Gastroesophageal sphincter (tissue), 4 donors: ENCODE results near the gene LYRM4. TPM values are rescaled to one million over a fixed set of nuclear protein-coding genes. Genes with fewer than 3 reads are reported as not detected.

Experiments used
- ATAC-seq: fragments of 150-250 bp; one replicate; pipeline ENCODE4 v1.9.1; 2016; ENCODE audit warnings: mild to moderate bottlenecking, moderate library complexity
- H3K27ac ChIP-seq, 4 donors: fragments of 200-600 bp; sonication (generic) in 3 of 4; 1 replicate in 3 of 4; 2 replicates in 1 of 4; pipeline ENCODE4 v1.5.1; 2016 to 2019
- H3K27me3 ChIP-seq: fragments of 200-600 bp; sonication (generic); one replicate; pipeline ENCODE4 v1.5.1; 2019
- H3K36me3 ChIP-seq, 2 donors: fragments of 200-600 bp; sonication (generic); one replicate each; pipeline ENCODE4 v1.5.1; 2019; ENCODE audit warnings: control low read depth in 1 of 2
- H3K4me1 ChIP-seq, 3 donors: fragments of 200-600 bp; sonication (generic); 1 replicate in 2 of 3; 2 replicates in 1 of 3; pipeline ENCODE4 v1.5.1; 2016 to 2019; ENCODE audit warnings: control low read depth in 2 of 3
- H3K4me3 ChIP-seq, 2 donors: fragments of 200-600 bp; sonication (generic); one replicate each; pipeline ENCODE4 v1.5.1; 2019; ENCODE audit warnings: mild to moderate bottlenecking in 1 of 2, moderate library complexity in 1 of 2
- H3K9me3 ChIP-seq, 3 donors: fragments of 200-600 bp; sonication (generic); one replicate each; pipeline ENCODE4 v1.5.1; 2017 to 2019; ENCODE audit warnings: control low read depth in 2 of 3
- EP300 ChIP-seq: sonication (generic); formaldehyde crosslinking; IDR thresholded peaks from one replicate; pipeline ENCODE4 v1.6.1; 2017; ENCODE audit warnings: antibody characterized with exemption, mild to moderate bottlenecking
- POLR2A ChIP-seq, 2 donors: fragments of 450-650 bp; IDR thresholded peaks; one replicate each; pipeline ENCODE4 v1.6.1; 2017; ENCODE audit warnings: antibody characterized with exemption in 2 of 2, mild to moderate bottlenecking in 2 of 2, moderate library complexity in 1 of 2
- POLR2AphosphoS5 ChIP-seq: sonication (generic); formaldehyde crosslinking; IDR thresholded peaks from one replicate; pipeline ENCODE4 v1.6.1; 2017; ENCODE audit warnings: antibody characterized with exemption
- WGBS, 2 donors: methylation state at CpG; one replicate each; pipeline ENCODE4 v1.1.5; 2018; ENCODE audit warnings: low coverage in 1 of 2; 5-methylcytosine and 5-hydroxymethylcytosine counted together
- total RNA-seq, 4 donors: library from RNA; depleted of rRNA; stranded (reverse); fragments of >200 nt; gene quantifications; one replicate each; pipeline ENCODE4 v1.1.0, GENCODE V29; 2016
- TF ChIP-seq, protein P1 (sequence below), 4 experiments: fragments of 200-600 bp in 2 of 4; fragments of 450-650 bp in 2 of 4; sonication (generic) in 1 of 4; IDR thresholded peaks; one replicate each; pipeline ENCODE4 v1.5.1; 2017 to 2019; ENCODE audit warnings: antibody characterized with exemption in 4 of 4, mild to moderate bottlenecking in 2 of 4, moderate library complexity in 2 of 4

Gene LYRM4
- total RNA-seq, 4 donors from 2014 or later, result 16.4 to 27.9 (median 20.5) TPM

DNA sequence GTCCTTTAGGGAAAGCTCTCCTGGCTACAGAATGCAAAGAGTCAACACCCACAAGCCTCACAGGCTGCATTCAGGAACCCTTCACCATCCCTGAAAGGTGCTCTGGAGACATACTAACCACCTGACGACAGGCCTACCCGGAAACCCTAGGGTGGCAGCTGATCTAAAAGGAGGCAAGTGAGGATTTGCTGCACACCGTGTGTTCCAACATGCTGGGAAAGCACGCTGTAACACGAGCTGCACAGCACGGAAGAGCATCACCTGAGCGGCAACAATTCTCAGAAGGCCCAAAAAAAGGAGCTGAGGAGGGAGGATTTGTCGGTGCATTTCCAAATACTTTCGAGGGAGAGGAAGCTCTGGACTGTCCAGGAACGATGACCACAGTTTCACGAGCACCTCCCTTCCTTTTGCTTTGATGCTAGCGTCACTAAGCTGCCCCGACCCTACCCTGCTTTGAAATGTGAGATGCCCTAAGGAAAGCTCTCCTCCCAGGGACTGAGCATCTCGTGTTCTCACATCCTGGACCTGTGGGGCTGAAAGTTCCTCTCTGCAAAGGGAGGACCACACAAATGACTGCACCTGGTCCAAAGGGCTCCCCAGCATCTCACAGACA is 88.6 kb downstream of the LYRM4 start:
- no peak overlapping the region for H3K4me3 ChIP-seq
- no peak overlapping the region for H3K27ac ChIP-seq
- H3K4me1 ChIP-seq, result no peaks in the 10 kb centered on the region
- ATAC-seq, result no peak
- 65 to 83% methylated on average over 3 to 12 of the region's 14 CpGs for WGBS, 2 donors
- no peak for TF ChIP-seq EP300
- TF ChIP-seq, protein P1, sequence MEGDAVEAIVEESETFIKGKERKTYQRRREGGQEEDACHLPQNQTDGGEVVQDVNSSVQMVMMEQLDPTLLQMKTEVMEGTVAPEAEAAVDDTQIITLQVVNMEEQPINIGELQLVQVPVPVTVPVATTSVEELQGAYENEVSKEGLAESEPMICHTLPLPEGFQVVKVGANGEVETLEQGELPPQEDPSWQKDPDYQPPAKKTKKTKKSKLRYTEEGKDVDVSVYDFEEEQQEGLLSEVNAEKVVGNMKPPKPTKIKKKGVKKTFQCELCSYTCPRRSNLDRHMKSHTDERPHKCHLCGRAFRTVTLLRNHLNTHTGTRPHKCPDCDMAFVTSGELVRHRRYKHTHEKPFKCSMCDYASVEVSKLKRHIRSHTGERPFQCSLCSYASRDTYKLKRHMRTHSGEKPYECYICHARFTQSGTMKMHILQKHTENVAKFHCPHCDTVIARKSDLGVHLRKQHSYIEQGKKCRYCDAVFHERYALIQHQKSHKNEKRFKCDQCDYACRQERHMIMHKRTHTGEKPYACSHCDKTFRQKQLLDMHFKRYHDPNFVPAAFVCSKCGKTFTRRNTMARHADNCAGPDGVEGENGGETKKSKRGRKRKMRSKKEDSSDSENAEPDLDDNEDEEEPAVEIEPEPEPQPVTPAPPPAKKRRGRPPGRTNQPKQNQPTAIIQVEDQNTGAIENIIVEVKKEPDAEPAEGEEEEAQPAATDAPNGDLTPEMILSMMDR (IDR thresholded peaks at IDR 0.05), result no peak
- no peak for TF ChIP-seq POLR2AphosphoS5
- no peak for TF ChIP-seq POLR2A (IDR thresholded peaks at IDR 0.05)
- H3K27me3 ChIP-seq, result no peaks in the 10 kb centered on the region
- no peaks in the 10 kb centered on the region for H3K36me3 ChIP-seq
- no peaks in the 10 kb centered on the region for H3K9me3 ChIP-seq

- no peak for TF ChIP-seq POLR2A (IDR thresholded peaks at IDR 0.05)
- TF ChIP-seq, protein P1 (IDR thresholded peaks at IDR 0.05), result no peak
- TF ChIP-seq POLR2AphosphoS5, result no peak
- TF ChIP-seq EP300, result no peak
- ATAC-seq, result no peak
- WGBS, 2 donors, result 67 to 80% methylated on average over 3 to 4 of the region's 4 CpGs
Measured at GRCh38 chr6:5167501-5167900, 93.2 kb downstream of the LYRM4 start.

DNA sequence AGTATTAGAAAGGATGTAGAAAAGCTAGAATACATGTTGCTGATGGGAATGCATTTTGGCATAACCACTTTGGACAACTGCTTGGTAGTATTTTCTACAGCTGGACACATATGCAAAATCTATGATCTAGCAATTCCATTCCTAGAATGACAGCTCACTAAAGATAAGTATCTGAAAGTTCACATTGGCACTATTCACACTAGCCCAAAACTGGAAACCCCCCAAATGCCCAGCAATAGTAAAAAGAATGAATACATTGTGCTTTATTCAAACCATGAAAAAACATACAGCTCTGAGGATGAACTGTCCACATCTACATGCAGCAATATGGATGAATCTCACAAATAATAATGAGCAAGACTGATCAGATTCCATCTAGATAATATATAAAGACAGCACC is 96.7 kb downstream of the LYRM4 start:
- no peaks in the 10 kb centered on the region for H3K4me1 ChIP-seq
- TF ChIP-seq POLR2AphosphoS5, result no peak
- no peak for TF ChIP-seq POLR2A (IDR thresholded peaks at IDR 0.05)
- TF ChIP-seq, protein P1 (IDR thresholded peaks at IDR 0.05), result no peak
- no peak for TF ChIP-seq EP300
- H3K27me3 ChIP-seq, result no peaks in the 10 kb centered on the region
- no peak overlapping the region for H3K4me3 ChIP-seq
- ATAC-seq, result no peak
- no peaks in the 10 kb centered on the region for H3K36me3 ChIP-seq
- H3K27ac ChIP-seq, result no peak overlapping the region
- no peaks in the 10 kb centered on the region for H3K9me3 ChIP-seq

More at GRCh38 chr6:5167501-5167900, 93.2 kb downstream of the LYRM4 start:
- Histone ChIP-seq H3K9me3 (no peaks in the 10 kb centered on the region), H3K27me3 (no peaks in the 10 kb centered on the region), H3K27ac (no peak overlapping the region), H3K36me3 (no peaks in the 10 kb centered on the region), H3K4me3 (no peak overlapping the region), H3K4me1 (no peaks in the 10 kb centered on the region)

- 88 to 98% methylated on average over 6 of the region's 6 CpGs for WGBS, 2 donors
- no peak for ATAC-seq
Measured at GRCh38 chr6:5163247-5163646, 97.5 kb downstream of the LYRM4 start.

GRCh38 chr6:5162355-5162754 is 98.4 kb downstream of the LYRM4 start:
- no peaks in the 10 kb centered on the region for H3K4me1 ChIP-seq
- TF ChIP-seq POLR2AphosphoS5, result no peak
- TF ChIP-seq, protein P1 (IDR thresholded peaks at IDR 0.05), result no peak
- TF ChIP-seq POLR2A (IDR thresholded peaks at IDR 0.05), result no peak
- TF ChIP-seq EP300, result no peak
- 17 to 91% methylated on average over 1 to 4 of the region's 5 CpGs for WGBS, 2 donors
- no peaks in the 10 kb centered on the region for H3K27me3 ChIP-seq
- H3K9me3 ChIP-seq, result no peaks in the 10 kb centered on the region
- H3K4me3 ChIP-seq, result no peak overlapping the region
- ATAC-seq, result no peak
- H3K36me3 ChIP-seq, result no peaks in the 10 kb centered on the region
- H3K27ac ChIP-seq, result no peak overlapping the region

More at GRCh38 chr6:5163247-5163646, 97.5 kb downstream of the LYRM4 start:
- H3K27ac ChIP-seq, result no peak overlapping the region
- TF ChIP-seq, protein P1 (IDR thresholded peaks at IDR 0.05), result no peak
- TF ChIP-seq EP300 (no peak), POLR2A (IDR thresholded peaks at IDR 0.05) (no peak), POLR2AphosphoS5 (no peak)
- no peaks in the 10 kb centered on the region for H3K36me3 ChIP-seq
- H3K4me3 ChIP-seq, result no peak overlapping the region
- H3K27me3 ChIP-seq, result no peaks in the 10 kb centered on the region
- no peaks in the 10 kb centered on the region for H3K9me3 ChIP-seq
- no peaks in the 10 kb centered on the region for H3K4me1 ChIP-seq
